Gastrocnemius medialis (tissue), 4 donors: ENCODE data around the gene PLA2G2E.

Experiments
- CTCF ChIP-seq, 5 experiments: fragments of 450-650 bp in 3 of 5; fragments of 200-600 bp in 2 of 5; sonication (generic) in 2 of 5; IDR thresholded peaks in 4 of 5; conservative IDR thresholded peaks in 1 of 5; 1 replicate in 4 of 5; 2 replicates in 1 of 5; pipeline ENCODE4 v1.5.1; 2016 to 2019; ENCODE audit warnings: antibody characterized with exemption in 5 of 5, mild to moderate bottlenecking in 3 of 5, moderate library complexity in 3 of 5
- POLR2A ChIP-seq, 2 donors: fragments of 450-650 bp; IDR thresholded peaks; one replicate each; pipeline ENCODE4 v1.6.1; 2017; ENCODE audit warnings: antibody characterized with exemption in 2 of 2, mild to moderate bottlenecking in 2 of 2, moderate library complexity in 2 of 2

DNA sequence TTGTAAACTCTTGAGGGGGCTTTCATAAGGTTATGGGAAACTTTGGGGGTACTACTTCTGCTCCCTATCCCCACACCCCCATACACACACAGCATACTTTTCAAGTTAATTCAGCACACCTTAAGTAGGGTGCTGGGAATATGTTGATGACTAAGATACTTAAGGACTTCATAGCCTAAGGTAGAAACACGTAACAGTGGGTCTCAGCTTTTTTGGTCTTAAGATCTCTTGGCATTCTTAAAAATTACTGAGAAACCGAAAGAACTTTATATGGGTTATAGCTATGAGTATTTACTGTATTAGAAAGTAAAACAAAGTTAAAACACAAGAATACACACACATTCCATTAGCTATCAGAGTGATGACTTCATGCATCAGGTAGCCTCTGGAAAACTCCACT, 39.1 kb downstream of the PLA2G2E start:
- TF ChIP-seq POLR2A (IDR thresholded peaks at IDR 0.05) (no peak), CTCF (IDR thresholded peaks at IDR 0.05 in 4 of 5, conservative IDR thresholded peaks at IDR 0.05 in 1 of 5) (no peak)
